Measurements from ENCODE around the gene TMEM176A.
A peak's percentile ranks its signal among the peaks of the same experiment; 100 is the strongest.

Gene TMEM176A

GRCh38 chr7:150826061-150826849, 25.7 kb downstream of the TMEM176A start:
- no CpG with 5 or more reads among the region's 6 CpGs for WGBS, 2 donors (ENCODE audit: extremely low coverage in 2 of 2, insufficient read length in 2 of 2, insufficient replicate concordance in 1 of 2)

GRCh38 chr7:150828384-150828783, 27.8 kb downstream of the TMEM176A start:
- Histone ChIP-seq H3K4me2 (ENCODE audit: insufficient read depth, low read length, poor library complexity, severe bottlenecking) (no peak overlapping the region), H3K4me1 (ENCODE audit: control insufficient read depth in 2 of 2, insufficient read depth in 1 of 2, low read depth in 1 of 2, low read length in 2 of 2) (peaks cover 0 to 5% of the 10 kb centered on the region in 2 donors), H2AFZ (ENCODE audit: low read length) (no peak overlapping the region), H3K27ac (replicated peaks; ENCODE audit: low read length) (no peak overlapping the region), H3K9me3 (replicated peaks in 1 of 2; ENCODE audit: control insufficient read depth in 2 of 2, insufficient read depth in 1 of 2, low read depth in 1 of 2, low read length in 2 of 2) (no peaks in the 10 kb centered on the region), H3K27me3 (ENCODE audit: control insufficient read depth in 3 of 3, insufficient read depth in 3 of 3, low read depth in 1 of 3, low read length in 3 of 3) (no peaks in the 10 kb centered on the region), H2BK5ac (ENCODE audit: low read length) (no peak overlapping the region), H2AK5ac (ENCODE audit: low read depth, low read length) (no peak overlapping the region), H4K8ac (ENCODE audit: low read depth, low read length) (no peak overlapping the region), H3K79me1 (ENCODE audit: low read depth, low read length) (no peaks in the 10 kb centered on the region), H2BK15ac (ENCODE audit: low read length) (no peak overlapping the region), H2BK120ac (ENCODE audit: low read depth, low read length) (no peak overlapping the region), H3K36me3 (replicated peaks in 1 of 2; ENCODE audit: control insufficient read depth in 2 of 2, insufficient read depth in 2 of 2, low read length in 2 of 2) (no peaks in the 10 kb centered on the region), H3K4me3 (ENCODE audit: low read length in 2 of 2) (no peak overlapping the region), H3K23ac (ENCODE audit: low read depth, low read length, poor library complexity) (no peak overlapping the region), H2BK12ac (ENCODE audit: low read length) (no peak overlapping the region), H3K18ac (ENCODE audit: low read length) (no peak overlapping the region), H3K4ac (ENCODE audit: low read length) (no peak overlapping the region), H4K91ac (ENCODE audit: low read depth, low read length, poor library complexity) (no peak overlapping the region), H3K14ac (ENCODE audit: low read length) (no peak overlapping the region), H3K9ac (ENCODE audit: low read depth, low read length, poor library complexity) (no peak overlapping the region)
- DNase-seq (ENCODE audit: low spot score), result no peak
- no CpG with 5 or more reads among the region's 2 CpGs for WGBS, 2 donors (ENCODE audit: extremely low coverage in 2 of 2, insufficient read length in 2 of 2, insufficient replicate concordance in 1 of 2)

More at GRCh38 chr7:150826061-150826849, 25.7 kb downstream of the TMEM176A start:
- H3K18ac ChIP-seq (ENCODE audit: low read length), result no peak overlapping the region
- no peak overlapping the region for H3K27ac ChIP-seq (replicated peaks; ENCODE audit: low read length)
- H3K36me3 ChIP-seq (replicated peaks in 1 of 2; ENCODE audit: control insufficient read depth in 2 of 2, insufficient read depth in 2 of 2, low read length in 2 of 2), result no peaks in the 10 kb centered on the region
- peak overlapping the region; percentile 96 for H4K91ac ChIP-seq (ENCODE audit: low read depth, low read length, poor library complexity)
- no peak overlapping the region for H3K4me2 ChIP-seq (ENCODE audit: insufficient read depth, low read length, poor library complexity, severe bottlenecking)
- no peak overlapping the region for H3K14ac ChIP-seq (ENCODE audit: low read length)
- peak overlapping the region; percentile 6 for H3K9ac ChIP-seq (ENCODE audit: low read depth, low read length, poor library complexity)
- H3K9me3 ChIP-seq (replicated peaks in 1 of 2; ENCODE audit: control insufficient read depth in 2 of 2, insufficient read depth in 1 of 2, low read depth in 1 of 2, low read length in 2 of 2), result no peaks in the 10 kb centered on the region
- H3K4ac ChIP-seq (ENCODE audit: low read length), result no peak overlapping the region
- H3K4me1 ChIP-seq (ENCODE audit: control insufficient read depth in 2 of 2, insufficient read depth in 1 of 2, low read depth in 1 of 2, low read length in 2 of 2), result peaks cover 0 to 5% of the 10 kb centered on the region in 2 donors
- no peak overlapping the region for H3K4me3 ChIP-seq (ENCODE audit: low read length in 2 of 2)
- H2BK120ac ChIP-seq (ENCODE audit: low read depth, low read length), result no peak overlapping the region
- no peak overlapping the region for H3K23ac ChIP-seq (ENCODE audit: low read depth, low read length, poor library complexity)
- no peak overlapping the region for H2BK5ac ChIP-seq (ENCODE audit: low read length)
- peak overlapping the region; percentile 58 for H2AK5ac ChIP-seq (ENCODE audit: low read depth, low read length)
- no peak overlapping the region for H2BK15ac ChIP-seq (ENCODE audit: low read length)
- no peaks in the 10 kb centered on the region for H3K27me3 ChIP-seq (ENCODE audit: control insufficient read depth in 3 of 3, insufficient read depth in 3 of 3, low read depth in 1 of 3, low read length in 3 of 3)
- H2BK12ac ChIP-seq (ENCODE audit: low read length), result no peak overlapping the region
- H4K8ac ChIP-seq (ENCODE audit: low read depth, low read length), result no peak overlapping the region
- H3K79me1 ChIP-seq (ENCODE audit: low read depth, low read length), result no peaks in the 10 kb centered on the region
- no peak for DNase-seq (ENCODE audit: low spot score)
- H2AFZ ChIP-seq (ENCODE audit: low read length), result no peak overlapping the region

GRCh38 chr7:150829426-150829825, 28.9 kb downstream of the TMEM176A start:
- DNase-seq (ENCODE audit: low spot score), result no peak
- no peak overlapping the region for H3K18ac ChIP-seq (ENCODE audit: low read length)
- H2BK15ac ChIP-seq (ENCODE audit: low read length), result no peak overlapping the region
- H3K4me3 ChIP-seq (ENCODE audit: low read length in 2 of 2), result no peak overlapping the region
- no peaks in the 10 kb centered on the region for H3K9me3 ChIP-seq (replicated peaks in 1 of 2; ENCODE audit: control insufficient read depth in 2 of 2, insufficient read depth in 1 of 2, low read depth in 1 of 2, low read length in 2 of 2)
- H3K27me3 ChIP-seq (ENCODE audit: control insufficient read depth in 3 of 3, insufficient read depth in 3 of 3, low read depth in 1 of 3, low read length in 3 of 3), result no peaks in the 10 kb centered on the region
- no peak overlapping the region for H2AFZ ChIP-seq (ENCODE audit: low read length)
- no peak overlapping the region for H3K9ac ChIP-seq (ENCODE audit: low read depth, low read length, poor library complexity)
- H3K4me2 ChIP-seq (ENCODE audit: insufficient read depth, low read length, poor library complexity, severe bottlenecking), result no peak overlapping the region
- H3K79me1 ChIP-seq (ENCODE audit: low read depth, low read length), result no peaks in the 10 kb centered on the region
- no peaks in the 10 kb centered on the region for H3K36me3 ChIP-seq (replicated peaks in 1 of 2; ENCODE audit: control insufficient read depth in 2 of 2, insufficient read depth in 2 of 2, low read length in 2 of 2)
- H2BK5ac ChIP-seq (ENCODE audit: low read length), result no peak overlapping the region
- H2AK5ac ChIP-seq (ENCODE audit: low read depth, low read length), result no peak overlapping the region
- no CpG with 5 or more reads among the region's 1 CpG for WGBS, 2 donors (ENCODE audit: extremely low coverage in 2 of 2, insufficient read length in 2 of 2, insufficient replicate concordance in 1 of 2)
- H3K4ac ChIP-seq (ENCODE audit: low read length), result no peak overlapping the region
- no peak overlapping the region for H2BK12ac ChIP-seq (ENCODE audit: low read length)
- H3K23ac ChIP-seq (ENCODE audit: low read depth, low read length, poor library complexity), result no peak overlapping the region
- no peak overlapping the region for H3K14ac ChIP-seq (ENCODE audit: low read length)
- H3K4me1 ChIP-seq (ENCODE audit: control insufficient read depth in 2 of 2, insufficient read depth in 1 of 2, low read depth in 1 of 2, low read length in 2 of 2), result peaks cover 0 to 5% of the 10 kb centered on the region in 2 donors
- no peak overlapping the region for H2BK120ac ChIP-seq (ENCODE audit: low read depth, low read length)
- no peak overlapping the region for H3K27ac ChIP-seq (replicated peaks; ENCODE audit: low read length)
- H4K91ac ChIP-seq (ENCODE audit: low read depth, low read length, poor library complexity), result no peak overlapping the region
- no peak overlapping the region for H4K8ac ChIP-seq (ENCODE audit: low read depth, low read length)

- H3K9ac ChIP-seq (ENCODE audit: low read depth, low read length, poor library complexity), result no peak overlapping the region
- DNase-seq (ENCODE audit: low spot score), result no peak
- no peak overlapping the region for H3K4me2 ChIP-seq (ENCODE audit: insufficient read depth, low read length, poor library complexity, severe bottlenecking)
- H2BK12ac ChIP-seq (ENCODE audit: low read length), result no peak overlapping the region
- no CpG with 5 or more reads among the region's 1 CpG for WGBS, 2 donors (ENCODE audit: extremely low coverage in 2 of 2, insufficient read length in 2 of 2, insufficient replicate concordance in 1 of 2)
- H3K27ac ChIP-seq (replicated peaks; ENCODE audit: low read length), result no peak overlapping the region
- H2BK5ac ChIP-seq (ENCODE audit: low read length), result no peak overlapping the region
- no peak overlapping the region for H4K91ac ChIP-seq (ENCODE audit: low read depth, low read length, poor library complexity)
- H3K27me3 ChIP-seq (ENCODE audit: control insufficient read depth in 3 of 3, insufficient read depth in 3 of 3, low read depth in 1 of 3, low read length in 3 of 3), result no peaks in the 10 kb centered on the region
- H3K14ac ChIP-seq (ENCODE audit: low read length), result no peak overlapping the region
- H3K4me3 ChIP-seq (ENCODE audit: low read length in 2 of 2), result peak overlapping the region in 1 of 2 donors; percentile 35
- H3K18ac ChIP-seq (ENCODE audit: low read length), result no peak overlapping the region
- no peak overlapping the region for H2AFZ ChIP-seq (ENCODE audit: low read length)
- H3K9me3 ChIP-seq (replicated peaks in 1 of 2; ENCODE audit: control insufficient read depth in 2 of 2, insufficient read depth in 1 of 2, low read depth in 1 of 2, low read length in 2 of 2), result no peaks in the 10 kb centered on the region
- H3K79me1 ChIP-seq (ENCODE audit: low read depth, low read length), result no peaks in the 10 kb centered on the region
- H3K23ac ChIP-seq (ENCODE audit: low read depth, low read length, poor library complexity), result no peak overlapping the region
- peaks cover 0 to 5% of the 10 kb centered on the region in 2 donors for H3K4me1 ChIP-seq (ENCODE audit: control insufficient read depth in 2 of 2, insufficient read depth in 1 of 2, low read depth in 1 of 2, low read length in 2 of 2)
- no peak overlapping the region for H2BK120ac ChIP-seq (ENCODE audit: low read depth, low read length)
- H2BK15ac ChIP-seq (ENCODE audit: low read length), result no peak overlapping the region
- no peaks in the 10 kb centered on the region for H3K36me3 ChIP-seq (replicated peaks in 1 of 2; ENCODE audit: control insufficient read depth in 2 of 2, insufficient read depth in 2 of 2, low read length in 2 of 2)
- no peak overlapping the region for H4K8ac ChIP-seq (ENCODE audit: low read depth, low read length)
- no peak overlapping the region for H2AK5ac ChIP-seq (ENCODE audit: low read depth, low read length)
- H3K4ac ChIP-seq (ENCODE audit: low read length), result no peak overlapping the region
Observed at GRCh38 chr7:150830937-150831336, 30.4 kb downstream of the TMEM176A start.

All from neuronal stem cell (in vitro differentiated cells).